ENCODE measurements around the gene ACACB.

ACACB gene

GRCh38 chr12:109302358-109302757 is 186.0 kb downstream of the ACACB start:
- no peaks in the 10 kb centered on the region; the same call in 1 of the 2 replicates for H3K4me1 ChIP-seq (ENCODE audit: control insufficient read depth, insufficient read depth, low read length)
- no peak overlapping the region for H3K9ac ChIP-seq (ENCODE audit: low read length)
- H3K4me3 ChIP-seq (ENCODE audit: low read depth, low read length) = no peak overlapping the region
- no peaks in the 10 kb centered on the region for H3K9me3 ChIP-seq (ENCODE audit: control insufficient read depth, insufficient read depth, low read depth, low read length)
- H3K36me3 ChIP-seq (ENCODE audit: control insufficient read depth, insufficient read depth, low read length) = no peaks in the 10 kb centered on the region
- H3K27me3 ChIP-seq (ENCODE audit: control insufficient read depth, insufficient read depth, low read length) = peaks cover 22% of the 10 kb centered on the region
- H3K27ac ChIP-seq (ENCODE audit: low read depth, low read length) = no peak overlapping the region

GRCh38 chr12:109302770-109303169 is 186.4 kb downstream of the ACACB start:
- Histone ChIP-seq H3K4me1 (ENCODE audit: control insufficient read depth, insufficient read depth, low read length) (no peaks in the 10 kb centered on the region; the same call in 1 of the 2 replicates), H3K9me3 (ENCODE audit: control insufficient read depth, insufficient read depth, low read depth, low read length) (no peaks in the 10 kb centered on the region), H3K27me3 (ENCODE audit: control insufficient read depth, insufficient read depth, low read length) (peaks cover 27% of the 10 kb centered on the region), H3K27ac (ENCODE audit: low read depth, low read length) (no peak overlapping the region), H3K9ac (ENCODE audit: low read length) (no peak overlapping the region), H3K36me3 (ENCODE audit: control insufficient read depth, insufficient read depth, low read length) (no peaks in the 10 kb centered on the region), H3K4me3 (ENCODE audit: low read depth, low read length) (no peak overlapping the region)

DNA sequence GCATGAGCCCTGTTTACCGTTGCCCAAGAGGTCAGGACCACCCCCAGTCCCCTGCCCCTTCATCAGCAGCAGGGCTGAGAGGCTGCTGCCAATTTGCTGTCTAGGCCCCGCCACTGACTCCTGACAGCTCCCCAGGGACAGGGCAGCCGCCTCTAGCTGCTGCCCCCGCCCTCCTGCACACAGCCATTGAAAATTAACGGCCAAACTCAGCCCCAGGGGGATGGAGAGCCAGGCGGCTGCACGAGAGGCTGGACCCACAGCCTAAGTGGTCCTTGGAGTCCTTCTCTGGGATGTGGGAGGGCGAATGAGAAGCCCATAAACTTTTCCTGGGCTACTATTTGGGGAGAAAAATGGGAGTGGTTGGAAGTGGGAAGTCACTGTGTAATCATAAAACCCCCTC is 188.1 kb downstream of the ACACB start:
- H3K27me3 ChIP-seq (ENCODE audit: control insufficient read depth, insufficient read depth, low read length) = peaks cover 43% of the 10 kb centered on the region
- no peaks in the 10 kb centered on the region for H3K9me3 ChIP-seq (ENCODE audit: control insufficient read depth, insufficient read depth, low read depth, low read length)
- H3K36me3 ChIP-seq (ENCODE audit: control insufficient read depth, insufficient read depth, low read length) = no peaks in the 10 kb centered on the region
- H3K9ac ChIP-seq (ENCODE audit: low read length) = no peak overlapping the region
- no peak overlapping the region for H3K4me3 ChIP-seq (ENCODE audit: low read depth, low read length)
- no peaks in the 10 kb centered on the region; the same call in 1 of the 2 replicates for H3K4me1 ChIP-seq (ENCODE audit: control insufficient read depth, insufficient read depth, low read length)
- H3K27ac ChIP-seq (ENCODE audit: low read depth, low read length) = no peak overlapping the region

GRCh38 chr12:109305547-109305946 is 189.2 kb downstream of the ACACB start:
- Histone ChIP-seq H3K9ac (ENCODE audit: low read length) (no peak overlapping the region), H3K9me3 (ENCODE audit: control insufficient read depth, insufficient read depth, low read depth, low read length) (no peaks in the 10 kb centered on the region), H3K27ac (ENCODE audit: low read depth, low read length) (no peak overlapping the region), H3K4me3 (ENCODE audit: low read depth, low read length) (no peak overlapping the region), H3K4me1 (ENCODE audit: control insufficient read depth, insufficient read depth, low read length) (peaks cover 4% of the 10 kb centered on the region; the same call in 1 of the 2 replicates), H3K36me3 (ENCODE audit: control insufficient read depth, insufficient read depth, low read length) (no peaks in the 10 kb centered on the region), H3K27me3 (ENCODE audit: control insufficient read depth, insufficient read depth, low read length) (peaks cover 52% of the 10 kb centered on the region)

DNA sequence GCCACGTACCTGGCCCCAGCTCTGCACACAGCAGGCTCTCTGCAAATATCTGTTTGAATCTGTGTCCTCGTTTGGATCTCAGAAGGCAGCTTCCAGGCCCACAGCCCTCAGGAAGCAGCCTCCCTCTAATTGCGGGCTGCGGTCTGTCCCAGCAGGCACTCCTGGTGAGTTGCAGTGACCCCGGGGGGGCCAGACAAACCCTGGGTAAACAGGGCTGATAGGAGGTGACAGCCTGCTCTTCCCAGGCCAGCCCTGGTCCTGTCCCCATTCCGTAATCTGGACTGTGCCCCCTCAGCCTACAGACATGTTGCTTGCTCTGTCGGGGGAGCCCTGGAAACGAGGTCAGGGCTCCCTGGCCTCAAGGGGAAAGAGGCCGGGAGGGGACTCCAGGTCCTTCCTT is 190.7 kb downstream of the ACACB start:
- peaks cover 4% of the 10 kb centered on the region; the same call in 1 of the 2 replicates for H3K4me1 ChIP-seq (ENCODE audit: control insufficient read depth, insufficient read depth, low read length)
- no peak overlapping the region for H3K4me3 ChIP-seq (ENCODE audit: low read depth, low read length)
- H3K27me3 ChIP-seq (ENCODE audit: control insufficient read depth, insufficient read depth, low read length) = peaks cover 67% of the 10 kb centered on the region
- H3K27ac ChIP-seq (ENCODE audit: low read depth, low read length) = no peak overlapping the region
- H3K9ac ChIP-seq (ENCODE audit: low read length) = no peak overlapping the region
- H3K36me3 ChIP-seq (ENCODE audit: control insufficient read depth, insufficient read depth, low read length) = no peaks in the 10 kb centered on the region
- H3K9me3 ChIP-seq (ENCODE audit: control insufficient read depth, insufficient read depth, low read depth, low read length) = no peaks in the 10 kb centered on the region

DNA sequence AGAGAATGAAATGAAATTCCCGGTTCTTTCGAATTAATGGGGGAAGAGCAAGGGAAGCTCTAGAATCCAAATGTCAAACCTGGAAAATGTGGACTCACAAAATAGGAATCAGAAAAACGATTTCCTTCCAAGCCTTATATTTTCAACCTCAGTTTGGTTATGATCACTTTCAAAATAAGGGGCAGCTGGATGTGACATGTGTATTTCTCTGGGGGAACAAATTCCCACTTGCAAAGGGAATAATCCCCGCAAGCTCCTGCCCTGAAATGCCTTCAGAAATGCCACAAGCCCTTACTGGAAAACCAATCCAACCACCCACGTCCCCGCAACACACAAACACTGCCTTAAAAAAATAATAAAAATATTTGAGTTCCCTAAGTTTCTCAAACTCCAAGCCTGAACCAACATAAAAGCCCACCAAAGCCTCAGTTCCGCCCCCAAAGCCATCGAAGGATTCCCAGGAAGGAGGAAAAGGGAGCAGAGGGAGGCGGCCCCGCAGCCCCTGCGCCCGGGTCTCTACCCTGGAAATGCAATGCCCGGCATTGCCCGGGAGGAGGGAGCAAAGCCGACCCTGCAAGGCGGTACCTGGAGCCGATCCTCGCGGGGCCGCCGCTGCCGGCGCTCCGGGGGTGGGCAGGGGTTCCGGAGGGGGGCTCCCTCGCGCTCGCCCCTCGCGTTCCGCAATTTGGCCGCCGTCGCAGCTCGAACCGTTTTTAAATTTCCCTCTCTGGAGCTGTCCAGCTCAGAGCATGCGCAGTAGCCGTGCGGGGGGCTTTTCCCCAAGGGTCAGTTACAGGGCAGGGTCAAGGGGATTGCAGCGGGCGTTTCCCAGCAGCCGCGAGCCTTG is 192.4 kb downstream of the ACACB start, which contains the start of gene FOXN4:
FOXN4 (minus strand) TSS at position 751 of the 847 bp plus-strand sequence. CDS start 963 bp downstream, outside the sequence.
- peak within 1 kb of the TSS; percentile 74 for H3K4me3 ChIP-seq (ENCODE audit: low read depth, low read length)
- H3K9ac ChIP-seq (ENCODE audit: low read length) = peak within 1 kb of the TSS; percentile 25
- H3K4me1 ChIP-seq (ENCODE audit: control insufficient read depth, insufficient read depth, low read length) = peaks cover 4% of the 10 kb centered on the region; the same call in 1 of the 2 replicates
- H3K9me3 ChIP-seq (ENCODE audit: control insufficient read depth, insufficient read depth, low read depth, low read length) = no peaks in the 10 kb centered on the region
- peaks cover 84% of the 10 kb centered on the region for H3K27me3 ChIP-seq (ENCODE audit: control insufficient read depth, insufficient read depth, low read length)
- no peak within 1 kb of the TSS for H3K27ac ChIP-seq (ENCODE audit: low read depth, low read length)
- H3K36me3 ChIP-seq (ENCODE audit: control insufficient read depth, insufficient read depth, low read length) = no peaks in the 10 kb centered on the region

DNA sequence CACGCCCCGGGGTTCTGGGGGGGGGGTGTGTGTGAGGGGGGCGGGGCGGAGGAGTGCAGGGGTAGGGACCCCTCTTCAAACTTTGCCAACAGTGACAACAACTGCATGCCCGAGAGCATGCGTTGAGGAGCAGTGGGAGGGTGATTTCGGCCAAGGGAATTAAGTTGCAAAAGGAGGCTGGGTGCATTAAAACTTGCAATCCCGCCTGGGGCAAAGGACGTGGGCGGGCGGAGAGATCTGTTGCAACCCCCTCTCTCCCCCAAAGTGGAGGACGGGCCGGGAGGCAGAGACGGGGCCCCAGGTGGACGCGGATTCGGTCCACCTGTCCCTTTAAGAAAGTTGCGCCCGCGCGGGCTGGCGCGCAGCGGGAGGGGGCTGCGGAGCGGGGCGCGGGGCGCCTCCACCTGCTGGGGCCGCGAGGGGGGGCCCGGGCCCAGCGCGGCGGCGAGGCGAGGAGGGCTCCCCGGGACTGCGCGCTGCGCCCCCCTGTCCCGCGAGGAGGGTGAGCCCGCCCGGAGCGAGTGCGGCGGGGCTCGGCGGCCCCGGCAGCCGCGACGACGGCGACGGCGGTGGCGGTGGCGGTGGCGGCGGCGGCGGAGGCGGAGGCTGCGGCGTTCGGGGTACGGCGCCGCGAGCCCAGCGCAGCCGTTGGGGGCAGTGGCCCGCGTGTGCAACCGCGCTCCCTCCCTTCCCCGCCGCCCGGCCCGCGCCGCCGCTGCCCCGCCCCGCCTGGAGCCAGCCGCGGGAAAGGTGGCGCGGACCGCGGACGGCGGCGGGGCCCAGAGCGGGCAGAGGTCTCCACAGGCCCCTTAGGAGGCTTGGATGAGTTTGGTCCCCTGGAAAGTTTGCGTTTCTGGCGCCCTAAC is 193.2 kb downstream of the ACACB start:
- no peaks in the 10 kb centered on the region for H3K9me3 ChIP-seq (ENCODE audit: control insufficient read depth, insufficient read depth, low read depth, low read length)
- H3K9ac ChIP-seq (ENCODE audit: low read length) = peak overlapping the region; percentile 25
- no peak overlapping the region for H3K27ac ChIP-seq (ENCODE audit: low read depth, low read length)
- H3K4me3 ChIP-seq (ENCODE audit: low read depth, low read length) = peak overlapping the region; percentile 74
- H3K27me3 ChIP-seq (ENCODE audit: control insufficient read depth, insufficient read depth, low read length) = peaks cover 89% of the 10 kb centered on the region
- H3K4me1 ChIP-seq (ENCODE audit: control insufficient read depth, insufficient read depth, low read length) = peaks cover 4% of the 10 kb centered on the region; the same call in 1 of the 2 replicates
- H3K36me3 ChIP-seq (ENCODE audit: control insufficient read depth, insufficient read depth, low read length) = no peaks in the 10 kb centered on the region

GRCh38 chr12:109310247-109311125 is 194.1 kb downstream of the ACACB start:
- Histone ChIP-seq H3K4me1 (ENCODE audit: control insufficient read depth, insufficient read depth, low read length) (peaks cover 4% of the 10 kb centered on the region; the same call in 1 of the 2 replicates), H3K4me3 (ENCODE audit: low read depth, low read length) (peak overlapping the region; percentile 74), H3K27ac (ENCODE audit: low read depth, low read length) (no peak overlapping the region), H3K27me3 (ENCODE audit: control insufficient read depth, insufficient read depth, low read length) (peaks cover 85% of the 10 kb centered on the region), H3K9me3 (ENCODE audit: control insufficient read depth, insufficient read depth, low read depth, low read length) (no peaks in the 10 kb centered on the region), H3K9ac (ENCODE audit: low read length) (peak overlapping the region; percentile 25), H3K36me3 (ENCODE audit: control insufficient read depth, insufficient read depth, low read length) (no peaks in the 10 kb centered on the region)

All from HUES6 (cell line).